HG03457 (cell line): Measurements from ENCODE around the gene FIG4.
A peak's percentile ranks its signal among the peaks of the same experiment; 100 is the strongest.
"Not testable (repeated sequence)": the region's sequence is repeated elsewhere in the genome, so short reads cannot be mapped to it uniquely, and the experiment has no call there.

Experiments
- ATAC-seq: cut with Tn5 transposase; IDR thresholded peaks from one replicate; pipeline ENCODE4 v1.9.1; 2021; ENCODE audit warnings: moderate number of reproducible peaks; ENCODE audit not compliant: unreplicated experiment

The FIG4 gene

GRCh38 chr6:109690737-109691621, at the start of gene FIG4, which contains the start of gene AK9:
TSS of gene FIG4 (plus strand) at chr6:109691296. CDS start at chr6:109691436, 140 bp downstream.
TSS of gene AK9 (minus strand) at chr6:109691202. CDS start at chr6:109675745, 15,457 bp downstream.
- peak; percentile 94 for ATAC-seq

GRCh38 chr6:109644131-109644530, 47.0 kb upstream of the FIG4 start:
- no peak for ATAC-seq

- no peak for ATAC-seq
These were observed 37.8 kb upstream of the FIG4 start for GRCh38 chr6:109653264-109653663.

- no peak for ATAC-seq
These were observed 35.3 kb upstream of the FIG4 start for GRCh38 chr6:109655761-109656262.

GRCh38 chr6:109660526-109661320, 30.4 kb upstream of the FIG4 start:
- no peak for ATAC-seq

GRCh38 chr6:109662192-109662591, 28.9 kb upstream of the FIG4 start:
- no peak for ATAC-seq

GRCh38 chr6:109669811-109670210, 21.3 kb upstream of the FIG4 start:
- no peak for ATAC-seq

- ATAC-seq = no peak
These were observed 19.4 kb upstream of the FIG4 start for GRCh38 chr6:109671733-109672132.

GRCh38 chr6:109672175-109672574, 18.9 kb upstream of the FIG4 start:
- no peak for ATAC-seq

GRCh38 chr6:109672839-109673238, 18.3 kb upstream of the FIG4 start:
- ATAC-seq = no peak

- no peak for ATAC-seq
These were observed 14.4 kb upstream of the FIG4 start for GRCh38 chr6:109676724-109677123.

GRCh38 chr6:109678240-109678639, 12.9 kb upstream of the FIG4 start:
- no peak for ATAC-seq

GRCh38 chr6:109678661-109679505, 12.2 kb upstream of the FIG4 start:
- ATAC-seq = not testable (repeated sequence)

- no peak for ATAC-seq
These were observed 4.4 kb upstream of the FIG4 start for GRCh38 chr6:109686566-109687265.

- ATAC-seq = no peak
These were observed 3.8 kb upstream of the FIG4 start for GRCh38 chr6:109687271-109687761.

- peak; percentile 32 for ATAC-seq
These were observed 741 bp upstream of the FIG4 start for GRCh38 chr6:109690373-109690736.

GRCh38 chr6:109693111-109693510, 2.0 kb downstream of the FIG4 start:
- no peak for ATAC-seq

- ATAC-seq = no peak
These were observed 4.4 kb downstream of the FIG4 start for GRCh38 chr6:109695468-109695867.

- no peak for ATAC-seq
These were observed 5.3 kb downstream of the FIG4 start for GRCh38 chr6:109696355-109696754.

- no peak for ATAC-seq
These were observed 10.1 kb downstream of the FIG4 start for GRCh38 chr6:109701221-109701620.
